HepG2 (cell line): ENCODE measurements around the gene NDEL1. TPM values are rescaled to one million over a fixed set of nuclear protein-coding genes. Genes with fewer than 3 reads are reported as not detected.

Experiments
- KDM1A ChIP-seq: IDR thresholded peaks from 2 replicates; pipeline ENCODE4 v1.6.1; 2016; ENCODE audit warnings: missing compliant biosample characterization
- KDM5B ChIP-seq: sonication (generic); formaldehyde crosslinking; IDR thresholded peaks from 2 replicates; pipeline ENCODE4 v1.4.0; 2020; ENCODE audit warnings: missing genetic modification reagents, mild to moderate bottlenecking, borderline replicate concordance
- MED1 ChIP-seq: sonication (generic); formaldehyde crosslinking; IDR thresholded peaks from 2 replicates; pipeline ENCODE4 v1.4.0; 2020; ENCODE audit warnings: missing genetic modification reagents
- SOX6 ChIP-seq, 2 experiments: fragments of 450-650 bp in 1 of 2; sonication (generic) in 1 of 2; formaldehyde crosslinking in 1 of 2; IDR thresholded peaks; 2 replicates each; pipeline versions ENCODE4 v1.4.0 to v1.6.1; 2017 to 2020; ENCODE audit warnings: antibody characterized with exemption in 1 of 2, mild to moderate bottlenecking in 1 of 2, missing genetic modification reagents in 1 of 2
- U2AF1 ChIP-seq: fragments of 200-400 bp; formaldehyde crosslinking; optimal IDR thresholded peaks from 2 replicates; pipeline ENCODE3; 2017; ENCODE audit warnings: mild to moderate bottlenecking, low read depth, low read length
- ZFYVE20 ChIP-seq: sonication (generic); formaldehyde crosslinking; IDR thresholded peaks from 2 replicates; pipeline ENCODE4 v1.8.0; 2023; ENCODE audit warnings: low read depth, mild to moderate bottlenecking, moderate library complexity, missing genetic modification reagents, borderline replicate concordance
- ZNF224 ChIP-seq: sonication (generic); formaldehyde crosslinking; IDR thresholded peaks from 2 replicates; pipeline ENCODE4 v1.5.0; 2020; ENCODE audit warnings: mild to moderate bottlenecking, missing genetic modification reagents
- ZNF431 ChIP-seq: sonication (generic); formaldehyde crosslinking; IDR thresholded peaks from 2 replicates; pipeline ENCODE4 v1.9.0; 2022; ENCODE audit warnings: missing genetic modification reagents, low read depth, mild to moderate bottlenecking, borderline replicate concordance
- ZNF589 ChIP-seq: sonication (generic); formaldehyde crosslinking; conservative IDR thresholded peaks from 2 replicates; pipeline ENCODE4 v1.8.0; 2022; ENCODE audit warnings: mild to moderate bottlenecking, moderate library complexity, missing genetic modification reagents
- ZNF746 ChIP-seq: sonication (generic); formaldehyde crosslinking; IDR thresholded peaks from 2 replicates; pipeline ENCODE4 v1.8.0; 2022; ENCODE audit warnings: mild to moderate bottlenecking, missing genetic modification reagents
- ZNF792 ChIP-seq: IDR thresholded peaks from 2 replicates; pipeline ENCODE4 v1.6.1; 2016
- polyA plus RNA-seq, 8 experiments: library from polyadenylated mRNA; depleted of rRNA in 3 of 8; stranded (reverse) in 7 of 8; unstranded in 1 of 8; fragments of >200 nt; fragmentation: Illumina TruSeq in 4 of 8; extraction: Trizol in 4 of 8; gene quantifications; 2 replicates each; pipeline versions ENCODE4 v1.2.1 to v1.2.3, GENCODE V29; 2011 to 2016; ENCODE audit warnings: low read depth in 4 of 8, missing spikeins in 1 of 8, mixed read lengths in 1 of 8; ENCODE audit not compliant: insufficient read depth in 1 of 8
- total RNA-seq, 5 experiments: library from RNA; depleted of rRNA; stranded (reverse); fragments of >200 nt; fragmentation: Illumina TruSeq; extraction: Trizol; gene quantifications; 2 replicates each; pipeline ENCODE4 v1.2.3, GENCODE V29; 2016; ENCODE audit warnings: low read depth in 1 of 5
- TF ChIP-seq, protein P1 (sequence below): IDR thresholded peaks from 2 replicates; pipeline ENCODE4 v1.4.0; 2020; ENCODE audit warnings: mild to moderate bottlenecking, missing genetic modification reagents
- TF ChIP-seq, protein P2 (sequence below): sonication (generic); formaldehyde crosslinking; IDR thresholded peaks from 2 replicates; pipeline ENCODE4 v1.5.1; 2020; ENCODE audit warnings: missing genetic modification reagents, mild to moderate bottlenecking, borderline replicate concordance
- TF ChIP-seq, protein P3 (sequence below): IDR thresholded peaks from 2 replicates; pipeline ENCODE4 v1.6.1; 2012; ENCODE audit warnings: low read length, improper control_type of control experiment

NDEL1 gene
- total and polyA plus RNA-seq, 2 of the 13 experiments (the other 11 are each of a cell fraction or from before 2014, with no cell fraction given) = 59.8 to 153 TPM

DNA sequence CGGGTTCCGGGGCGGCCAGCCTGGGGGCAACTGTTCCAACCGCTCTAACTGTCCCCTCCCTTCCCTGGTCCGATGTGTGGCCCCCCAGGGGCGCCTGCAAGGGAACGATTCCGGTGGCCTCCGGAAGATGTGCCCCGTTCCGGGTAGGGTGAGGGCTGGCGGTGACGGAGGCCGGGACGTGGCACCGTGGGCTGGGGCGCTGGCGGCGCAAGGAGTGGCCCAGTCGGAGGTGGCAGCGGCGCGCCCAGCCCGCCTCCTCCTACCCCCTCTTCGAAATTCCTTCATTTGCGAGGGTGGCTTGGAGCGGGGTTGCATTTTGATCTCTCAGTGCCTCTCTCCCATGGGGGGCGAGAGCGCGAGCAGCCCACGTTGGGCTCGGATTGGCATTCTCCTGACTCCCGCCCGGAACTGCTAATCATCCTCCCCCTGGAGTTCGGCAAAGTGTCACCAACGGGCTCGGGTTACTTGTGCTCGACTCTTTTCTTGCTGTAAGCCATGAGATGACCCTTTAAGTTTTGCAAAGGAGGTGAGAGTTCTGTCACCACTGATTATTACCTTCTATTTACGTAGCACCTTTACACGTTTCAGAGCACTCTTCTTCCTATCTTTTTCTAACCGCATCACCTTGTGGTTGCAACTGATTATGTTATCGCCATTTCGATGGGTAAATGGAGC lies 622 bp downstream of the NDEL1 start (continued):
- TF ChIP-seq, protein P1, sequence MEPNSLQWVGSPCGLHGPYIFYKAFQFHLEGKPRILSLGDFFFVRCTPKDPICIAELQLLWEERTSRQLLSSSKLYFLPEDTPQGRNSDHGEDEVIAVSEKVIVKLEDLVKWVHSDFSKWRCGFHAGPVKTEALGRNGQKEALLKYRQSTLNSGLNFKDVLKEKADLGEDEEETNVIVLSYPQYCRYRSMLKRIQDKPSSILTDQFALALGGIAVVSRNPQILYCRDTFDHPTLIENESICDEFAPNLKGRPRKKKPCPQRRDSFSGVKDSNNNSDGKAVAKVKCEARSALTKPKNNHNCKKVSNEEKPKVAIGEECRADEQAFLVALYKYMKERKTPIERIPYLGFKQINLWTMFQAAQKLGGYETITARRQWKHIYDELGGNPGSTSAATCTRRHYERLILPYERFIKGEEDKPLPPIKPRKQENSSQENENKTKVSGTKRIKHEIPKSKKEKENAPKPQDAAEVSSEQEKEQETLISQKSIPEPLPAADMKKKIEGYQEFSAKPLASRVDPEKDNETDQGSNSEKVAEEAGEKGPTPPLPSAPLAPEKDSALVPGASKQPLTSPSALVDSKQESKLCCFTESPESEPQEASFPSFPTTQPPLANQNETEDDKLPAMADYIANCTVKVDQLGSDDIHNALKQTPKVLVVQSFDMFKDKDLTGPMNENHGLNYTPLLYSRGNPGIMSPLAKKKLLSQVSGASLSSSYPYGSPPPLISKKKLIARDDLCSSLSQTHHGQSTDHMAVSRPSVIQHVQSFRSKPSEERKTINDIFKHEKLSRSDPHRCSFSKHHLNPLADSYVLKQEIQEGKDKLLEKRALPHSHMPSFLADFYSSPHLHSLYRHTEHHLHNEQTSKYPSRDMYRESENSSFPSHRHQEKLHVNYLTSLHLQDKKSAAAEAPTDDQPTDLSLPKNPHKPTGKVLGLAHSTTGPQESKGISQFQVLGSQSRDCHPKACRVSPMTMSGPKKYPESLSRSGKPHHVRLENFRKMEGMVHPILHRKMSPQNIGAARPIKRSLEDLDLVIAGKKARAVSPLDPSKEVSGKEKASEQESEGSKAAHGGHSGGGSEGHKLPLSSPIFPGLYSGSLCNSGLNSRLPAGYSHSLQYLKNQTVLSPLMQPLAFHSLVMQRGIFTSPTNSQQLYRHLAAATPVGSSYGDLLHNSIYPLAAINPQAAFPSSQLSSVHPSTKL (CRISPR knock-in tag) = peak; percentile 6; the same call in 1 of the 2 replicates
- no peak for TF ChIP-seq ZNF589
- TF ChIP-seq KDM1A (CRISPR knock-in tag) = no peak
- TF ChIP-seq KDM5B = peak; percentile 20; the same call in 1 of the 2 replicates
- peak; percentile 63; the same call in 1 of the 2 replicates for TF ChIP-seq ZNF224 (CRISPR knock-in tag)
- 0 out of 2 replicates have a peak, but pooled peaks have one; percentile 13 for TF ChIP-seq ZNF792 (CRISPR knock-in tag)
- no peak for TF ChIP-seq SOX6 (IDR thresholded peaks at IDR 0.05)
- TF ChIP-seq SOX6 (CRISPR knock-in tag; IDR thresholded peaks at IDR 0.05) = no peak
- TF ChIP-seq, protein P2, sequence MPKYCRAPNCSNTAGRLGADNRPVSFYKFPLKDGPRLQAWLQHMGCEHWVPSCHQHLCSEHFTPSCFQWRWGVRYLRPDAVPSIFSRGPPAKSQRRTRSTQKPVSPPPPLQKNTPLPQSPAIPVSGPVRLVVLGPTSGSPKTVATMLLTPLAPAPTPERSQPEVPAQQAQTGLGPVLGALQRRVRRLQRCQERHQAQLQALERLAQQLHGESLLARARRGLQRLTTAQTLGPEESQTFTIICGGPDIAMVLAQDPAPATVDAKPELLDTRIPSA = no peak
- TF ChIP-seq U2AF1 = no peak
- 0 out of 2 replicates have a peak, but pooled peaks have one; percentile 55 for TF ChIP-seq ZNF746 (CRISPR knock-in tag)
- TF ChIP-seq ZFYVE20 = no peak
- no peak for TF ChIP-seq ZNF431 (CRISPR knock-in tag)
- no peak for TF ChIP-seq MED1
- TF ChIP-seq, protein P3, sequence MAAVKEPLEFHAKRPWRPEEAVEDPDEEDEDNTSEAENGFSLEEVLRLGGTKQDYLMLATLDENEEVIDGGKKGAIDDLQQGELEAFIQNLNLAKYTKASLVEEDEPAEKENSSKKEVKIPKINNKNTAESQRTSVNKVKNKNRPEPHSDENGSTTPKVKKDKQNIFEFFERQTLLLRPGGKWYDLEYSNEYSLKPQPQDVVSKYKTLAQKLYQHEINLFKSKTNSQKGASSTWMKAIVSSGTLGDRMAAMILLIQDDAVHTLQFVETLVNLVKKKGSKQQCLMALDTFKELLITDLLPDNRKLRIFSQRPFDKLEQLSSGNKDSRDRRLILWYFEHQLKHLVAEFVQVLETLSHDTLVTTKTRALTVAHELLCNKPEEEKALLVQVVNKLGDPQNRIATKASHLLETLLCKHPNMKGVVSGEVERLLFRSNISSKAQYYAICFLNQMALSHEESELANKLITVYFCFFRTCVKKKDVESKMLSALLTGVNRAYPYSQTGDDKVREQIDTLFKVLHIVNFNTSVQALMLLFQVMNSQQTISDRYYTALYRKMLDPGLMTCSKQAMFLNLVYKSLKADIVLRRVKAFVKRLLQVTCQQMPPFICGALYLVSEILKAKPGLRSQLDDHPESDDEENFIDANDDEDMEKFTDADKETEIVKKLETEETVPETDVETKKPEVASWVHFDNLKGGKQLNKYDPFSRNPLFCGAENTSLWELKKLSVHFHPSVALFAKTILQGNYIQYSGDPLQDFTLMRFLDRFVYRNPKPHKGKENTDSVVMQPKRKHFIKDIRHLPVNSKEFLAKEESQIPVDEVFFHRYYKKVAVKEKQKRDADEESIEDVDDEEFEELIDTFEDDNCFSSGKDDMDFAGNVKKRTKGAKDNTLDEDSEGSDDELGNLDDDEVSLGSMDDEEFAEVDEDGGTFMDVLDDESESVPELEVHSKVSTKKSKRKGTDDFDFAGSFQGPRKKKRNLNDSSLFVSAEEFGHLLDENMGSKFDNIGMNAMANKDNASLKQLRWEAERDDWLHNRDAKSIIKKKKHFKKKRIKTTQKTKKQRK = no peak
